NCI-H345 treated with DMSO at 0.1 percent for 48 hours (cell line): ENCODE results near the gene HARBI1.

ENCODE experiments used
- DNase-seq: peaks from one replicate; lab custom pipeline; 2025; ENCODE audit not compliant: unreplicated experiment; lab: John Stamatoyannopoulos, UW

Gene HARBI1

DNA sequence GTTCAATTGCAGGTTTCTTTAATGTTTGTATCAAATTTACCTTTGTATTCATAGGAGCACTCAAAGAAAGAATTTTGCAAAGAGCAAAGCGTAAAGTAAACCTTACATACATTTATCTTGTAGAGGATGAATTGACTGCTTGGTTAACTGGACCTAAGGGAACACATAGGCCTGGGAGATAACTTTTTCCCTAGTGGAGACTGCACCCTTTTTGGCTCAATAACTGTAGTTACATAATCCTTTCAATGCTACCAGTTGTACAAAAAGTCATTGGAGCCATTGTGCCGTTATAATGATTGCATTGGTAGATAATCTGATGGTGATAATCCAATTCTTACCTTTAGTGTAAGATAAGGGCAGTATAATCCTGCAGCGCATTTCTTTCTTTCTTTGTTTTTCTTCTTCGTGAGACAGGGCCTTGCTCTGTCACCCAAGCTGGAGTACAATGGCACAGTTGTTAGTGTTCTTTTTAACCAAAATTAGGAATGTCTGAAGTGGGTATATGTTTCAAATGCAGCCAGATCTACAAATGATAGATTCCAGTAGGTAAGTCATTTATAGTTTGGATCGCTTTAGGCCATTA lies 18.6 kb upstream of the HARBI1 start:
- no peak for DNase-seq

DNA sequence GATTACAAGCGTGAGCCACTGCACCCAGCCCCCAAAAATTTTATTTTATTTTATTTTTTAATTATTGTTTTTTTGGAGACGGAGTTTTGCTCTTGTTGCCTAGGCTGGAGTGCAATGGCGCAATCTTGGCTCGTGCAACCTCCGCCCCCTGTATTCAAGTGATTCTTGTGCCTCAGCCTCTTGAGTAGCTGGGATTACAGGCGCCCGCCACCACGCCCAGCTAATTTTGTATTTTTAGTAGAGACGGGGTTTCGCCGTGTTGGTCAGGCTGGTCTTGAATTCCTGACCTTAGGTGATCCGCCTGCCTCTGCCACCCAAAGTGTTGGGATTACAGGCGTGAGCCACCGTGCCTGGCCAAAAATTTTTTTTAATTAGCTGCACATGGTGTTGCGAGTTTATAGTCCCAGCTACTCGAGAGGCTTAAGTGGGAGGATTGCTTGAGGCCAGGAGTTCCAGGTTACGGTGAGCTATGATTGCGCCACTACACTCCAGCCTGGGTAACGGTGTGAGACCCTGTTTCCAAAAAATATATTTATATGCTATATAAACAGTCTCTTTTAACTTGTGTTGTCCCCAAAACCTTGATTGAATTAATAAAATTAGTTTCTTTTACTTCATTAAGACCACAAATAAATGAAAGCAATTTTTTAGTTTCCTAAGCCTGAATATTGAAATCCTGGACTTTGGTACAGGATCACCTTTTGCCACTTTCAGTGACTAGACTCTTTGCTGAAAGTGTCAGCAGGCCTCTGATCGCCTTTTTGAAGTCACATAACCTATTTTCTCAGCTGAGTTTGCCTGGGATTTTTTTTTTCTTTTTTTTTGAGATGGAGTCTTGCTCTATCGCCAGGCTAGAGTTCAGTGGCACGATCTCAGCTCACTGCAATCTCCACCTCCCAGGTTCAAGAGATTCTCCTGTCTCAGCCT lies 16.5 kb upstream of the HARBI1 start:
- DNase-seq = no peak

DNA sequence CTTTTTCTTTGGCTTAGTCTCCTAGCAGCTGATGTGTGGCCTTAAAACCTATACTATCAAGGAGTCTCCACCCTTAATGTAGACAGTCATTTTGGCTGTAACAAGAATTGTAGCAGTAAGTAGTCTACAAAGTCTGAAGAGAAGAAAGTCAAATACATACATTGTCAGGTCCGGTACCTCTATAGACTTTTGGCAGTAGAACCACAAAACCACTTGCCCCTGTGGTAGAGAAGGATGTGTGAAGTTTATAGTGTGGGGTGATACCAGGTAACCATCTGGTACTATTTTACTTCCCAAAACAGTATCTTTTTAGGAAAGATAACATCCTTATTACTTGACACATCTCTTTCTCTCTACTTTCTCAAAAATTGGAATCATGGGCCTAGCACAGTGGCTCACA lies 15.5 kb upstream of the HARBI1 start:
- no peak for DNase-seq

DNA sequence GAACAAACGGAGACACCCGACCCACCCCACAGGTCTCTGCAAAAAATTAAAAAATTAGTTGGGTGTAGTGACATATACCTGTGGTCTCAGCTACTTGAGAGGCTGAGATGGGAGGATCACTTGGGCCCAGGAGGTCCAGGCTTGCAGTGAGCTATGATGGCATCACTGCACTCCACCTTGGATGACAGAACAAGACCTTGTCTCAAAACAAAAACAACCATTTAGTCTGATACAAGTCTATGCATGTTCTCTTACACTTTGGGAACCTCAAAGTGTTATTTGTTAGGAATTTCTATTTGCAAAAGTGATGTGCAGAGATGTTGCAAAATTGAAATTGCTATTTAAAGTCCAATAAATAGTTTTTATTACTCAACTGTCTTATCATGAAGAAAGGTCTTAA lies 14.6 kb upstream of the HARBI1 start:
- DNase-seq = no peak

DNA sequence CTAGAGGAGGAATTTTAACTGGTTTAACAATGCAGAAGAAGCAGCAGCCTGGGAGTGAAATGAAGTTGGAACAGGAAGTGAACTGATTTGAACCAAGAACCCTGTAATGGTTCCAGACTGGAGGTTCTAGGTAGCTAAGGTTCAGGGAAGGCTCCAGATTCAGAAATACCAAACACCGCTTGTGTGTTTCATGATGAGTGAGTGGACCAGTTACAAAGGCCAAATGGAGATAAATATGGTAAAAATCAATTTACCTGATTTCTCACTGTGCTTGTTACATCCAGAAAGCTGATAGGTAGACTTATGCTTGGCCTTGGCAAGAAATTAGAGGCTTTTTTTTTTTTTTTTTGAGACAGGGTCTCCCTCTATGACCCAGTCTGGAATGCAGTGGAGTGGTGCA lies 13.2 kb upstream of the HARBI1 start:
- no peak for DNase-seq

DNA sequence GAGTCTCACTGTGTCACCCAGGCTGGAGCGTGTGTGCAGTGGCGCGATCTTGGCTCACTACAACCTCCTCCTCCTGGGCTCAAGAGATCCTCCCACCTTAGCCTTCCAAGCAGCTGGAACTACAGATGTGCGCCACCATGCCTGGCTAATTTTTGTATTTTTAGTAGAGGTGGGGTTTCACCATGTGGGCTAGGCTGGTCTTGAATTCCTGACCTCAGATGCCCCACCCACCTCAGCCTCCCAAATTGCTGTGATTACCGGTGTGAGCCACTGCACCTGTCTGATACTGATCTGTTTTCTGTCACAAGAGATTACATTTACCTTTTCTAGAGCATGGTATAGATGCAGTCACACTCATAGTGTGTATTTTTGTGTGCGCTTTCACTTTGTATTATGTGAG lies 11.9 kb upstream of the HARBI1 start:
- no peak for DNase-seq

DNA sequence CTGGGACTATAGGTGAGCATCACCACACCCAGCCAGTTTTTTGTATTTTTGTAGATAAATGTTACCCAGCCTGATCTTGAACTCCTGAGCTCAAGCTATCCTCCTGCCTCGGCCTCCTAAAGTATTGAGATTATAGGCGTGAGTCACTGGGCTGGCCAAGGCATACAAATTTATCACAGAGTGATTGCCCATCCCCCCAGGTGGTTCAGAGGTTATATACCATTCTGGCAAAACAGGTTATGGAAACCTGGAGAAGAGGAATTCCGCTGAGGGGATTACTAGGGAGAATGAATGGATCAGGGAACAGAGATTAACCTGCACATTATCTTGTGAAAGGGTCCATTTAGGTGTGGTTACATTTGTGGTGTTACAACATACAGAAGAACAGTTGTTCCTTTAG lies 8.4 kb upstream of the HARBI1 start:
- no peak for DNase-seq

DNA sequence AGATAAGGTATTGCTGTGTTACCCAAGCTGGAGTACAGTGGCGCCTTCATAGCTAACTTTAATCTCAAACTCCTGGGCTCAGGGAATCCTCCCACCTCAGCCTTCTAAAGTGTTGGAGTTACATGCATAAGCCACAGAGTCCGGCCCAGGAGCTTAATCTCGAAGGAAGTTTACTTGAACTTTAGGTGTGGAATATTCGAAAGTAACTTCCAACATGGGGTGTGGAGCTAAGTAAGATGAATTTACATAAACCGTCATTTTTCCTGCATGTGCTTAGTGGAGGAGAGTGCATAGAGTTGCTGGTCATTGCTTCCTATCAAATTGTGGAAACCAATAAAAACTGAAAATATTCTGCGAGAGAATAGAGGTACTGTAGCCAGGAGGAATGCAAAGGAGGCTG lies 1.8 kb upstream of the HARBI1 start:
- no peak for DNase-seq

DNA sequence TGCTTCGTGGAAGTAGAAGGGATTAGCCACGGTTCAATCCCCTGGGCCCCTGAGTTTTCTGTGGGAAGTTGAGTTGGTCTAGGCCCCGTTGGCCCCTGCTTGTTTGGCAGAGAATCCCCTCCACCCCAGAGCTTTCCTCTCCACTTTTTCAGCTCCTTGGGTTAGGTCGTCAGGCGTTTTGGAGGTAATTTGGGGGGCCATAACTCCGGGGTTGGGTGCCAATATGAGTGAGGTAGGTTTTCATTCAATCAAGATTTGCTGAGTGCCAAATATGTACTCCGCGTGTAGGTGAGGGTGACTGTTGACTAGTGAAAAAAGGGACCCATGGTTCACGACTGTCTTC lies 916 bp upstream of the HARBI1 start:
- DNase-seq = no peak

DNA sequence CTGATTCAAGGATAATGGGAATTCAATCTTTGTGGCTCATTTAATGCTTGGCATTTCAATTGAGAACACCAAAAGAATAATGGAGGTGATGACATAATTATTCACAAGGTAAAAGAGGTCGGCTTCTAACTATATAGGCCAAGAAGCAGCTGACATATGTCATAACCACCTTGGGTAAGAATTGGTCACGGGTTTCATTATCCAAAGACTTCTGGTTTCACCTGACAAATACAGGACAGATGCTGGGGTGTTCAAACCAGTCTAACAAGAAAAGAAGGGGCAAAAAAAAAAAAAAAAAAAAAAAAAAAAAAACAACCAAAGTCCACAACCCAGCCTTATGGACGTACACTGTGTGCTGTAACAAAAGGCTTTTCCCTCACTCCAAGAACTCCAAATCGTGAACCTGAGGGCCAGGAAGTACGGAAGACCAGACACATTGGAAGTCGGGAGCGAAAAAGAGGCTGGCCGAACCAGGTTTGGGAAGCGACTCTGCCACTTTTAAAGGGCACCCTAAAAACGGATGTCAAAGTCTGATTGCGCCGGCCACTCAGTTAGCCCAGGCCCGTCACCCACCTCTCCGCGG lies 385 bp downstream of the HARBI1 start:
- peak; percentile 5 for DNase-seq

DNA sequence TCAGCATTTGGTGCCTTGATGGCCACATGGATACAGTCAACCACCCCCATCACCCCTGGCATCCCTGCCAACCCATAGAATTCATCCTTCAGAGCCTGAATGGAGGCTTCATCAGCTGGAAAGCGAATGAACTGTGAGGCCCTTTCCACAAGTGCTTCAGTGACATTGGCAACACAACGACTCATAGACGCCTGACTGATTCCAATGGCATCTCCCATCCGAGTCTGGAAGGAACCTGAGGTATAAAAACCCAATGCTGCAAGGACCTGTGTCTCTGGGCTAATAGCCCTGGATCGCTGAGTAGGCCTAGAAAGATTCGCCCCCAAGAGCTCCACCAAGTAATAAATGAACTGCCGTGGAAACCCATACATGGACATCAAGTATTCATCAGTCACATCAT lies 1.3 kb downstream of the HARBI1 start:
- no peak for DNase-seq

DNA sequence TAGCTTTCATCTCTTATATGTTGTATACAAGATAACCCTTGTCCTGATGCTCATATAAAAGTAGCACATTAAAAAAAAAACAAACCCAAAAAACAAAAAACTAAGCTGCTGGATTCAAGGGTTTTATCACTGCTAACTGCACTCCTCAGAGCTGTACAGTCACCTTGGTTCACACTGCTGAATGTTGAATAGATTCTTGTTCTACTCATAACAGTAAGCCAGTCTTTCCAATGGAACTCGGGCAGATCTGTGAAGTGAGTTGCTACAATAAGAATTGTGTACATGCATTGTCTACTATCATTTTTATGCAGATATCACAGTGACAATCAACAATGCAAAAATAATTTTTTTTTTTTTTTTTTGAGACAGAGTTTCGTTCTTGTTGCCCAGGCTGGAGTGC lies 4.7 kb downstream of the HARBI1 start:
- no peak for DNase-seq

DNA sequence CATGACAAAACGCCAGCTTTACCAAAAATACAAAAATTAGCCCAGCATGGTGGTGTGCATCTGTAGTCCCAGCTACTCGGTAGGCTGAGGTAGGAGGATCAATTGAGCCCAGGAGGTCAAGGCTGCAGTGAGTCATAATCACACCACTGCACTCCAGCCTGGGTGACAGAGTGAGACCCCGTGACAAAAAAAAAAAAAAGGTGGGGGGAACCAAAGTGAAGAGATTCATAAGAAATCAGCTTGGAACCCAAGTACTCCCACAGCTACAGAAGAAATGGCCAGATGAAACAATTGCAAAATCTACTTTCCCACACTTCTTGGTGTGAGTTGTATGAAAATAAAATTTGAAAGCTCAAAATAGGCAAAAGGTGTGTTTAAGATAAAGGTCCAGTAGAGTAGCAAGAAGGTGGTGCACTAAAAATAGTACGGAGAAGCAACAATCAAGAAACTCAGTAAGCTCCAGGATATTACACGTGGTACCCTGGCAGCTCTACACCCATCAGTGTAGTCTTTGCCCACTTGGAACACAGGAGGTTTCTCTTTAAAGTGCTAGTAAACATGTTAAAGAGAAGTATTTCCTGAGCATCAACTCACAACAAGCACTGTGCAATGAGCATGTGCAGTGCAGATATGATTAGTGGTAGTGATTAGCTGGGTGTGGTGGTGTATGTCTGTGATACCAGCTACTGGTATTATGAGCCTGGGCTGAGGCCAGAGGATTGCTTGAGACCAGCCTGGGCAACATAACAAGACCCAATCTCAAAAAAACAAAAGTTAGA lies 5.3 kb downstream of the HARBI1 start:
- DNase-seq = no peak

DNA sequence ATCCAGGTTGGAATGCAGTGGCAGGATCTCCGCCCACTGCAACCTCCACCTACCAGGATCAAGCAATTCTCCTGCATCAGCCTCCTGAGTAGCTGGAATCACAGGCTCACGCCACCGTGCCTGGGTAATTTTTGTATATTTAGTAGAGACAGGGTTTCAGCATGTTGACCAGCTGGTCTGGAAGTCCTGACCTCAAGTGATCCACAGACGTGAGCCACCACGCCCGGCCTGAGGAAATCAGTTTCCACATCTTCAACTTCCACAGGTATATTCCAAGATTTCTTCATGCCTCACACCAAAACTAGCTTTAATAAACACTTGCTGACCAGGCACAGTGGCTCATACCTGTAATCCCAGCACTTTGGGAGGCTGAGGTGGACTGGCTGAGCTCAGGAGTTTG lies 7.6 kb downstream of the HARBI1 start:
- no peak for DNase-seq

DNA sequence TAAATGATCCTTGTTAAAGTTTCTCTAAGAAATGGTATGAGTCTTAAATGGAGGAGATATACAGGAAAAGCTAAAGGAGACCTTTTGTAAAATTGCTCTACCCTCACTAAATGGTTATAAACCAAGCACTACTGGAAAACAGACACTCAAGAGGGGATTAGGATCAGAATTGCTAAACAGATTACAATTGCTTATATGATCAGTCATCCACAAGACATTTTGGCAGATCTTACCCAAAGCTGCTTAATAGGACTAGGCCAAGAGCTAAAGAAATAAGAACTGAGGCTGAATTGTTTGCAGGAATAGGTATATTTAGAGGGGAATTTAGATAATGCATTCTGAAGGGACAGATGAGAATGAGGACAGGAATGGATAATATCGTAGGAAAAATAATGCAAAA lies 9.5 kb downstream of the HARBI1 start:
- DNase-seq = no peak

DNA sequence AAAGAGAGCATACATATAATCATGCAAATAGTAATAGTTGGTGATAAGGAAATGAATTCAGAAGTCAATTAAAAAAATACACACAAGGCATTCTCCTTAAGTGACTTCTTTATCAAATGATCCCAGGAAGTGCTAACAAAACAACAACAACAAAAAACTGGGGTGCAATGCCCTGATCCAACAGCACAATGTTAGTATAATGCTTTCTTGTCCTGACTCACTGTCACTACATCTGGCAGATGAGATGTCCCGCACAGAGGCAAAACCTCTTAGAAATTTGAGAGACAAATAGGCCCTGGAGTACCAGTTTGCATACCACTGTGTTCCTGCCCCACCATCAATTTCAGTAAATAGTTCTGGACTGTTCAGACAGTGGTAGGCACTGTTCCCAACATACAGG lies 12.2 kb downstream of the HARBI1 start:
- DNase-seq = no peak

DNA sequence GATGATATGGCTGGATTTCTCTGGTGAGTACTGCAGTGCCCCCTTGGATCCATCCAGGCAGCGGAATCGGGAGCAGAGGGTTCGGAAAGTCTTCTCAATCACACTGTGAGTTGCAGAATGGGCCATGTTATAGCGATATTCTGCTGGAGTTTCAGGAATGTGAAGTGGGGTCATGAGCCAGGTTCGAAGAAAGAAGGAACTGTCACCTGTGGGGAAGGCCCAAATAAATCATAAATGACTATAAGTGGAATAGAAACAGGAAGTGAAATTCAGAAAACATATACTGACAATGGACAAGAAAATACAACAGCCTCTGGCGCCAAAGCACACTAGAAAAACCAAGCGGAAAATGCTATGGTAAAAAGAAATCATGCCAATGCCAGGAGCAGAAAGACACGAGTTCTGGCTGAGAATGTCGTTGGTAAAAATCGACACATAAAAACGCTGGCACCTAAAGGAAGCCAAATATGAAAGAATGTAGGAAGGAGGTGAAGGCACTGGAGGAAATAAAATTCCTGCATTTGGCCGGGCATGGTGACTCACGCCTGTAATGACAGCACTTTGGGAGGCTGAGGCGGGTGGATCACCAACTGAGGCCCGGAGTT lies 13.2 kb downstream of the HARBI1 start:
- no peak for DNase-seq

DNA sequence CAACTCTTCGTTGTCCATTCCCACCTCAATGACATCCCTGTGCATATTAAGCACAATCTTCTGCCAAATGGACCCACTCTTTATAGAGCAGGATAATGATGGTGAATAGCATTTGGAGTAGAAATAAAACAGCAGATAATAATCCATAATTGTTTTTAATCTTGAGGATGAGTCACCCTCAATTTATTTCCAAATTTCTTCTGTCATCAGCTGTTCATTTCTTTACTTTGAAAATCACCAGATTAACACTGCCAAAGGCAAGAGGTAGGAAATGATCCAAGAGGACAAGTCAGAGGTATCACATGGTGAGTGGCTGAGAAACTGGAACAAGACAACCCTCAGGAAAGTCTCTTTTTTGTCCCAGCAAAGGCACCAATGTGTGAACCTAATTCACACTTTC lies 15.9 kb downstream of the HARBI1 start:
- DNase-seq = no peak

DNA sequence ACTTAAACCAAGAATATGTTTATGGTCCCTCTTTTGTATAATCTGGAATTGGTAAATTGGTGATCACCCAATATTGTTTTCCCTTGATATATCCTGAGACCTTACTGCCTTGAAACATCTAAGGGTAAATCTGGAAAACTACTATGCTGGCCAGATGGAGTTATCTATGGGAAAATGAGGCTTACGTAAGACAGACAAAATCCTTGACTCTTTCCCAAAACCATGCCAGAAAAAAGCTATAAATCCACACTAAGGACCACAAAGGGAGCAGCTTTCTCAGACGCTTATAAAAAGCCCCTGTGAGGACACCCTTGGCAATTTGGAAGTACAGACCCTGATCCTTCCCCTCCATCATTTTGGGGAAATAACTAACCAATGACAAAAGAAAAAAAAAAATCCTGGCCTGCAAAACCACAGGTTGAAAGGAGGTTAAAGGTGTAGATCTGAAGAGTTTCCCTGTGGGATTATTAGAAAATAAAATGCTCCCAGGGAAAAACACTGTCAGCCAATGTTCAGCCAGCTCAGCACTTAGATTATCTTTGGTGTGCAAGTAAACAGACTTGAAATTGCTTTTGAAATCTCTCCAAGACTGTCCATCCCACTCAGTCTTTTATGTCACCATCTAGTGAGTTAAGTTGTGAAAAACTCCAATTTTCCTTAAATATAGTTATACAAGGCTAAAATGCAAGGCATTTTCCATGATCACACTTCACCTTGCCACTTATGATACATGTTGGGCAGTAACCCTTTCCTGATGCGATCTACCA lies 16.6 kb downstream of the HARBI1 start:
- no peak for DNase-seq

DNA sequence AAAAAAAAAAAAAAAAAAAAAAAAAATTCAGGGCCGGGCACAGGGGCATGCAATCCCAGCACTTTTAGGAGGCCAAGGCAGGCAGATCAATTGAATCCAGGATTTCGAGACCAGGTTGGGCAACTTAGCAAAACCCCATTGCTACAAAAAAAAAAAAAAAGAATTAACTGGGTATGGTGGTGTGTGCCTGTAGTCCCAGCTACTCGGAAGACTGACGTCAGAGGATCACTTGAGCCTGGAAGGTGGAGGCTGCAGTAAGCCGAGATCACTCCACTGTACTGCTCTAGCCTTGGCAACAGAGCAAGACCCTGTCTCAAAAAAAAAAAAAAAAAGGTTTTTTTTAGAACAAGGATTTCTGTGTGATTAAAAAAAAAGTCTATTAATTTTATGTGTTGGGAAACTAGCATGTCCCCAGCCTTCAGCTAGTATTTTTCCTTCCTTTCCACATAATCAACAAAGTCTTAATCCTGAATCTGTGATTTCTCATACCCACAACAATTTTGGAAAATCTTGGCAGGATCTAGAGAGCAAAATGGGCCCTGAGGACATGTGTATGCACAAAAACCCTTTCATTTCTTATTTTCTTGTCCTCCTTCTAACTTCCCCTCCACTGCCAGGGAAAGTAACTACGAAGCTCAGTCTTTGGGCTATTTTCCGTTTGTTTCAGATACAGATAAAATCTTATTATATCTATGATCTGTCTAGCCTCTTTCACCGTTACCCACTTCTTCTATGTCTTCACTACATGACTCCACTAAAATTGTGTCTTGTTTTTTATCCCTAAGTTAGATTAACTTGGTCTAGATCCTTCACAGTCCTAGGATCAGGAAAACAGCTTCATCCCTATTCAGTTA lies 17.5 kb downstream of the HARBI1 start:
- DNase-seq = no peak
